ENCODE measurements around the gene ST7. TPM values are rescaled to one million over a fixed set of nuclear protein-coding genes. Genes with fewer than 3 reads are reported as not detected.

Gene ST7
- total RNA-seq, 1 experiment from 2014 or later, result 12.9 TPM

DNA sequence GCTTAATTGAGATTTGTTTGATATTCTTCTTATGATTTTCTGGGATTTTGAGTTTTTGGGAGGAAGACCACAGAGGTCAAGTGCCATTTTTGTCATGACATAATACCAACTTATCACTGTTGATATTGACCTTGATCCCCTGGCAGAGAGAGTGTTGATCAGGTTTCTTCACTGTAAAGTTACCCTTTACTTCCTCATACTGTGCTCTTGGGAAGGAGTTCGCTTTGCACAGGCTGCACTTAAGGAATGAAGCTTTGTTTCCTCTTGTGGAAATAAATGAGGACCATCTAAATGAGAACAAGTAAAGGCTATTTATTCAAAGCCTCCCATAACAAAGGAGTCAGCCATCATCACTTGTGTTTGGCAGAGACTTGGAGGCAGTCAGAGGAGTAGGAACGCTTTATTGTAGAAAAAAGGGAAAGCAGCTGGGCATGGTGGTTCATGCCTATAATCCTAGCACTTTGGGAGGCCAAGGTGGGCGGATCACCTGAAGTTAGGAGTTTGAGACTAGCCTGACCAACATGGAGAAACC is 16.1 kb downstream of the ST7 start:
- Histone ChIP-seq H3K79me1 (ENCODE audit: insufficient read depth, low read depth, low read length, poor library complexity, severe bottlenecking) (no peaks in the 10 kb centered on the region), H3K4me2 (ENCODE audit: insufficient read depth, insufficient read length, low read length) (no peak overlapping the region), H3K79me2 (ENCODE audit: insufficient read depth, low read length) (no peaks in the 10 kb centered on the region), H2AK5ac (ENCODE audit: insufficient read length, low read length) (no peak overlapping the region), H3K9ac (ENCODE audit: extremely low read depth, insufficient read length, low read length) (no peak overlapping the region), H4K20me1 (ENCODE audit: control insufficient read depth, insufficient read depth, insufficient read length) (no peaks in the 10 kb centered on the region), H3K23me2 (ENCODE audit: insufficient read length, low read depth, low read length, poor library complexity, severe bottlenecking) (no peaks in the 10 kb centered on the region), H3K14ac (ENCODE audit: insufficient read depth, low read length) (no peak overlapping the region), H3K18ac (ENCODE audit: insufficient read length, low read depth, low read length) (no peak overlapping the region), H3T11ph (ENCODE audit: low read length) (no peak overlapping the region), H3K56ac (ENCODE audit: insufficient read length, low read depth, low read length) (no peak overlapping the region), H3K27ac (ENCODE audit: insufficient read length, low read depth, low read length) (no peak overlapping the region), H2BK12ac (ENCODE audit: insufficient read length, low read depth, low read length) (no peak overlapping the region), H4K91ac (ENCODE audit: insufficient read length, low read depth, low read length) (no peak overlapping the region), H2BK15ac (ENCODE audit: low read depth, low read length) (no peak overlapping the region), H3K27me3 (ENCODE audit: insufficient read depth, low read length) (no peaks in the 10 kb centered on the region), H3K4me1 (ENCODE audit: insufficient read depth, low read length) (peaks cover 7% of the 10 kb centered on the region; the same call in 1 of the 2 replicates), H2AFZ (ENCODE audit: low read length) (no peak overlapping the region), H3K9me3 (ENCODE audit: control insufficient read depth, low read depth, low read length) (no peaks in the 10 kb centered on the region), H2BK20ac (ENCODE audit: low read depth, low read length, poor library complexity, severe bottlenecking) (no peak overlapping the region), H3K23ac (ENCODE audit: insufficient read length, low read depth, low read length) (no peak overlapping the region), H3K4ac (ENCODE audit: low read depth, low read length) (no peak overlapping the region), H4K8ac (replicated peaks; ENCODE audit: insufficient read length, low read depth, low read length) (no peak overlapping the region), H2BK120ac (ENCODE audit: low read depth, low read length, poor library complexity, severe bottlenecking) (no peak overlapping the region), H4K5ac (ENCODE audit: insufficient read length, low read depth, low read length) (no peak overlapping the region), H2BK5ac (ENCODE audit: insufficient read length, low read length) (no peak overlapping the region)
- H3K27ac Mint-ChIP-seq, result peak overlapping the region; percentile 20 to 89 (median 86); a peak in 6 of 7 replicates
- no peak for DNase-seq
- peaks cover 0 to 13% (median 0%) of the 10 kb centered on the region in 3 experiments; a peak in 2 of 7 replicates for H3K36me3 Mint-ChIP-seq (ENCODE audit: insufficient read depth in 1 of 3, low read depth in 3 of 3)
- TF ChIP-seq, protein P1, sequence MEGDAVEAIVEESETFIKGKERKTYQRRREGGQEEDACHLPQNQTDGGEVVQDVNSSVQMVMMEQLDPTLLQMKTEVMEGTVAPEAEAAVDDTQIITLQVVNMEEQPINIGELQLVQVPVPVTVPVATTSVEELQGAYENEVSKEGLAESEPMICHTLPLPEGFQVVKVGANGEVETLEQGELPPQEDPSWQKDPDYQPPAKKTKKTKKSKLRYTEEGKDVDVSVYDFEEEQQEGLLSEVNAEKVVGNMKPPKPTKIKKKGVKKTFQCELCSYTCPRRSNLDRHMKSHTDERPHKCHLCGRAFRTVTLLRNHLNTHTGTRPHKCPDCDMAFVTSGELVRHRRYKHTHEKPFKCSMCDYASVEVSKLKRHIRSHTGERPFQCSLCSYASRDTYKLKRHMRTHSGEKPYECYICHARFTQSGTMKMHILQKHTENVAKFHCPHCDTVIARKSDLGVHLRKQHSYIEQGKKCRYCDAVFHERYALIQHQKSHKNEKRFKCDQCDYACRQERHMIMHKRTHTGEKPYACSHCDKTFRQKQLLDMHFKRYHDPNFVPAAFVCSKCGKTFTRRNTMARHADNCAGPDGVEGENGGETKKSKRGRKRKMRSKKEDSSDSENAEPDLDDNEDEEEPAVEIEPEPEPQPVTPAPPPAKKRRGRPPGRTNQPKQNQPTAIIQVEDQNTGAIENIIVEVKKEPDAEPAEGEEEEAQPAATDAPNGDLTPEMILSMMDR (conservative IDR thresholded peaks at IDR 0.05), result no peak
- H3K4me3 Mint-ChIP-seq, result no peak overlapping the region
- WGBS (ENCODE audit: extremely low coverage, insufficient read length, low lambda C conversion rate), result no CpG with 5 or more reads among the region's 3 CpGs
- H3K9me3 Mint-ChIP-seq, result peaks cover 0 to 2% of the 10 kb centered on the region in 2 experiments; a peak in 2 of 5 replicates
- no peaks in the 10 kb centered on the region for H3K27me3 Mint-ChIP-seq (ENCODE audit: low read depth)
- peaks cover 40 to 44% of the 10 kb centered on the region in 2 experiments for H3K4me1 Mint-ChIP-seq
